HL-60 (cell line): ENCODE results near the gene KRTAP4-11.
"Not testable (repeated sequence)": the region's sequence is repeated elsewhere in the genome, so short reads cannot be mapped to it uniquely, and the experiment has no call there.

Experiments used
- DNase-seq, 2 experiments: peaks; one replicate each; pipeline ENCODE4 v3.0.0-alpha.2; 2010 to 2020; ENCODE audit warnings: low read depth in 1 of 2, low spot score in 1 of 2
- H3K27ac ChIP-seq: fragments of 250-450 bp; sonication (Bioruptor Pico); replicated peaks from 2 replicates; pipeline ENCODE4 v1.5.1; 2020; ENCODE audit warnings: mild to moderate bottlenecking, moderate library complexity
- H3K27me3 ChIP-seq: fragments of 250-450 bp; sonication (Bioruptor Pico); 2 replicates; pipeline ENCODE4 v1.5.1; 2021; ENCODE audit warnings: mild to moderate bottlenecking, moderate library complexity; ENCODE audit not compliant: insufficient read depth, poor library complexity, severe bottlenecking
- H3K4me3 ChIP-seq: replicated peaks from 2 replicates; pipeline ENCODE4 v1.5.1; 2011; ENCODE audit warnings: mild to moderate bottlenecking, control low read depth, low read length; ENCODE audit not compliant: insufficient read depth
- CTCF ChIP-seq: IDR thresholded peaks from one replicate; pipeline ENCODE4 v1.5.1; 2011; ENCODE audit warnings: low read length, control low read depth, inconsistent platforms; ENCODE audit not compliant: insufficient read depth
- GABPA ChIP-seq: IDR thresholded peaks from 2 replicates; pipeline ENCODE4 v1.6.1; 2012; ENCODE audit warnings: low read depth
- POLR2AphosphoS5 ChIP-seq: IDR thresholded peaks from 2 replicates; pipeline ENCODE4 v1.6.1; 2012; ENCODE audit warnings: low read depth
- SPI1 ChIP-seq: IDR thresholded peaks from 2 replicates; pipeline ENCODE4 v1.6.1; 2012; ENCODE audit warnings: low read depth, mild to moderate bottlenecking, borderline replicate concordance
- TF ChIP-seq, protein P1 (sequence below): IDR thresholded peaks from 2 replicates; pipeline ENCODE4 v1.6.1; 2012; ENCODE audit warnings: low read depth; ENCODE audit not compliant: insufficient replicate concordance

Gene KRTAP4-11

DNA sequence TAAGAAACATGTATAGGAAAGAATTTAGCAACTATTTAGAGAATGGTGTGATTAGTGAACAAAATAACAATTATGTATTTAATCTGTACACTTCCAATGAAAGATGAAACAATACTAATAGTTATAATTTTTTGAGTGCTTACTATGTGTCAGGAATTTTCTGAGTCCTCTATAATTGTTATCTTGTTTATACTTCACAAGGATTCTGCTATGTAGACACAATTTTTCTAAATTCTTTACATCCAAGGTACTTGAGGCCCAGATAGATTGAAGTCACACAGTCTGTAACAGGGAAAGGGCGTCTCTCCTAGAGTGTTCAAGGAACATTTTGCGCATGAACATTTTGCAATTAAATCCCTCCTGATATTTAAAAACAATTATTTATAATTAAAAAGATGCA, 6.9 kb upstream of the KRTAP4-11 start:
- no peak overlapping the region for H3K27ac ChIP-seq
- H3K4me3 ChIP-seq, result no peak overlapping the region
- TF ChIP-seq POLR2AphosphoS5 (no peak), GABPA (no peak), SPI1 (no peak), CTCF (no peak)
- TF ChIP-seq, protein P1, sequence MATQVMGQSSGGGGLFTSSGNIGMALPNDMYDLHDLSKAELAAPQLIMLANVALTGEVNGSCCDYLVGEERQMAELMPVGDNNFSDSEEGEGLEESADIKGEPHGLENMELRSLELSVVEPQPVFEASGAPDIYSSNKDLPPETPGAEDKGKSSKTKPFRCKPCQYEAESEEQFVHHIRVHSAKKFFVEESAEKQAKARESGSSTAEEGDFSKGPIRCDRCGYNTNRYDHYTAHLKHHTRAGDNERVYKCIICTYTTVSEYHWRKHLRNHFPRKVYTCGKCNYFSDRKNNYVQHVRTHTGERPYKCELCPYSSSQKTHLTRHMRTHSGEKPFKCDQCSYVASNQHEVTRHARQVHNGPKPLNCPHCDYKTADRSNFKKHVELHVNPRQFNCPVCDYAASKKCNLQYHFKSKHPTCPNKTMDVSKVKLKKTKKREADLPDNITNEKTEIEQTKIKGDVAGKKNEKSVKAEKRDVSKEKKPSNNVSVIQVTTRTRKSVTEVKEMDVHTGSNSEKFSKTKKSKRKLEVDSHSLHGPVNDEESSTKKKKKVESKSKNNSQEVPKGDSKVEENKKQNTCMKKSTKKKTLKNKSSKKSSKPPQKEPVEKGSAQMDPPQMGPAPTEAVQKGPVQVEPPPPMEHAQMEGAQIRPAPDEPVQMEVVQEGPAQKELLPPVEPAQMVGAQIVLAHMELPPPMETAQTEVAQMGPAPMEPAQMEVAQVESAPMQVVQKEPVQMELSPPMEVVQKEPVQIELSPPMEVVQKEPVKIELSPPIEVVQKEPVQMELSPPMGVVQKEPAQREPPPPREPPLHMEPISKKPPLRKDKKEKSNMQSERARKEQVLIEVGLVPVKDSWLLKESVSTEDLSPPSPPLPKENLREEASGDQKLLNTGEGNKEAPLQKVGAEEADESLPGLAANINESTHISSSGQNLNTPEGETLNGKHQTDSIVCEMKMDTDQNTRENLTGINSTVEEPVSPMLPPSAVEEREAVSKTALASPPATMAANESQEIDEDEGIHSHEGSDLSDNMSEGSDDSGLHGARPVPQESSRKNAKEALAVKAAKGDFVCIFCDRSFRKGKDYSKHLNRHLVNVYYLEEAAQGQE, result no peak
- no peaks in the 10 kb centered on the region for H3K27me3 ChIP-seq
- no peak for DNase-seq

GRCh38 chr17:41123991-41124371, 5.8 kb upstream of the KRTAP4-11 start, which contains the start of gene KRTAP4-12:
TSS of gene KRTAP4-12 (minus strand) at chr17:41124182. CDS start at chr17:41124122, 60 bp downstream.
- not testable (repeated sequence) for H3K27ac ChIP-seq, H3K4me3 ChIP-seq, H3K27me3 ChIP-seq, DNase-seq

DNA sequence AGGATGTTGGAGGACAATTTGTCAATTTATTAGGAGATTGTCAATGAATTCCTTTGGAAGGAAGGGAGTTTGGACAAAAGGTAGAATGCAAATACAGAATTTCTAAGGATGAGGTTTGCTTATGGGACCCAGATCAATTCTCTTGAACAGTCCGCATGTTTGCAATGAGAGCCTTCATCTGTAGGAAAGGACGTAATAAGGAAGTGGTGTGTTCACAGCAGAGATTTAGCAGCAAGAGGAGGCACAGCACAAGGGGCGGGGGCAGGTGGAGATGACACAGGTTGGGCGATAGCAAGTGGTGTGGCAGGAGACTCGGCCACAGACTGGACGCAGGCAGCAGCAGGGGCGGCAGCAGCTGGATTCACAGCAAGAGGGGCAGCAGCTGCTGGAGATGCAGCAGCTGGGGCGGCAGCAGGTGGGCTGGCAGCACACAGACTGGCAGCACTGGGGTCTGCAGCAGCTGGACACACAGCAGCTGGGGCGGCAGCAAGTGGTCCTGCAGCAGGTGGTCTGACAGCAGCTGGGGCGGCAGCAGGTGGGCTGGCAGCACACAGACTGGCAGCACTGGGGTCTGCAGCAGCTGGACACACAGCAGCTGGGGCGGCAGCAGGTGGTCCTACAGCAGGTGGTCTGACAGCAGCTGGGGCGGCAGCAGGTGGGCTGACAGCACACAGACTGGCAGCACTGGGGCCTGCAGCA, 5.3 kb upstream of the KRTAP4-11 start:
- 0 out of 2 replicates have a peak, but pooled peaks have one; percentile 11 for TF ChIP-seq SPI1
- not testable (repeated sequence) for H3K27ac ChIP-seq, H3K27me3 ChIP-seq, DNase-seq, H3K4me3 ChIP-seq

DNA sequence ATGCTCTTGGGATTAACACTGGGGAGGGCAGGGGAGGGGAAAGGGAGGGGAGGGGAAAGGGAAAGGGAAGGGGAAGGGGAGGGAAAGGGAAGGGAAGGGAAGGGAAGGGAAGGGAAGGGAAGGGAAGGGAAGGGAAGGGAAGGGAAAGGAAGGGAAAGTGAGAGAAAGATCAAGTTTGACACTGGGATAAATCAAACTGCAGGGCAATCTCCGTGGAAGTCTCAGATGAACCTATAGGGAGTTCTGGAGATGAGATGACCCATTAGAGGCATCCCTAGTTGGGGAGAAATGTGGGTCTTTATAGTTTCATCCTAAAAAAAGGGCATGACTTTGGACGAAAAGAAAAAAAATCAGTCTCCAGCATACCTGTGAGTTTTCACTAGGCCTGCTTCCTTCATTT, 3.6 kb upstream of the KRTAP4-11 start:
- no peak overlapping the region for H3K4me3 ChIP-seq
- H3K27ac ChIP-seq, result no peak overlapping the region
- DNase-seq, result no peak
- TF ChIP-seq POLR2AphosphoS5, result no peak
- TF ChIP-seq CTCF, result no peak
- TF ChIP-seq SPI1, result no peak
- TF ChIP-seq GABPA, result no peak
- TF ChIP-seq, protein P1, result no peak
- no peaks in the 10 kb centered on the region for H3K27me3 ChIP-seq
